GM19193 (cell line): ENCODE results near the gene SOD2.

Experiments used
- POLR2A ChIP-seq: IDR thresholded peaks from 4 replicates; pipeline ENCODE4 v1.6.1; 2011; ENCODE audit not compliant: insufficient read depth, insufficient read length; ENCODE audit errors: extremely low read depth

SOD2 gene

GRCh38 chr6:159687341-159687740, 5.7 kb downstream of the SOD2 start:
- TF ChIP-seq POLR2A: no peak

- no peak for TF ChIP-seq POLR2A
Measured at GRCh38 chr6:159686703-159687102, 6.3 kb downstream of the SOD2 start.

- no peak for TF ChIP-seq POLR2A
Measured at GRCh38 chr6:159686040-159686439, 7.0 kb downstream of the SOD2 start.

- no peak for TF ChIP-seq POLR2A
Measured at GRCh38 chr6:159684013-159684304, 9.1 kb downstream of the SOD2 start.

- TF ChIP-seq POLR2A: no peak
Measured at GRCh38 chr6:159682810-159683209, 10.2 kb downstream of the SOD2 start.

GRCh38 chr6:159682295-159682694, 10.7 kb downstream of the SOD2 start:
- no peak for TF ChIP-seq POLR2A

- no peak for TF ChIP-seq POLR2A
Measured at GRCh38 chr6:159681191-159681880, 11.7 kb downstream of the SOD2 start.

- no peak for TF ChIP-seq POLR2A
Measured at GRCh38 chr6:159680104-159680503, 12.9 kb downstream of the SOD2 start.

- no peak for TF ChIP-seq POLR2A
Measured at GRCh38 chr6:159679091-159680077, 13.7 kb downstream of the SOD2 start.

- TF ChIP-seq POLR2A: no peak
Measured at GRCh38 chr6:159678574-159678973, 14.5 kb downstream of the SOD2 start.

- no peak for TF ChIP-seq POLR2A
Measured at GRCh38 chr6:159677506-159678165, 15.4 kb downstream of the SOD2 start.

GRCh38 chr6:159676890-159677505, 16.0 kb downstream of the SOD2 start:
- TF ChIP-seq POLR2A: no peak

GRCh38 chr6:159665868-159666635, 27.0 kb downstream of the SOD2 start:
- TF ChIP-seq POLR2A: no peak

- no peak for TF ChIP-seq POLR2A
Measured at GRCh38 chr6:159655409-159655988, 37.5 kb downstream of the SOD2 start.
